GM19452 (cell line): Measurements from ENCODE around the gene SAP30L.

Source experiments
- ATAC-seq: cut with Tn5 transposase; IDR thresholded peaks from one replicate; pipeline ENCODE4 v1.9.1; 2021; ENCODE audit not compliant: unreplicated experiment

The SAP30L gene

GRCh38 chr5:154464438-154464837 is 18.6 kb downstream of the SAP30L start:
- no peak for ATAC-seq

GRCh38 chr5:154465169-154465568 is 19.4 kb downstream of the SAP30L start:
- no peak for ATAC-seq

- no peak for ATAC-seq
These were observed 20.4 kb downstream of the SAP30L start for GRCh38 chr5:154466147-154466546.

- no peak for ATAC-seq
These were observed 20.9 kb downstream of the SAP30L start for GRCh38 chr5:154466671-154467070.

- peak; percentile 94 for ATAC-seq
These were observed 22.0 kb downstream of the SAP30L start for GRCh38 chr5:154467655-154468354.

- no peak for ATAC-seq
These were observed 24.3 kb downstream of the SAP30L start for GRCh38 chr5:154470137-154470536.

GRCh38 chr5:154470947-154471870 is 25.4 kb downstream of the SAP30L start:
- no peak for ATAC-seq

- no peak for ATAC-seq
These were observed 27.2 kb downstream of the SAP30L start for GRCh38 chr5:154472871-154473580.

- no peak for ATAC-seq
These were observed 27.9 kb downstream of the SAP30L start for GRCh38 chr5:154473581-154474283.

- ATAC-seq, result no peak
These were observed 28.9 kb downstream of the SAP30L start for GRCh38 chr5:154474396-154475334.

- no peak for ATAC-seq
These were observed 30.0 kb downstream of the SAP30L start for GRCh38 chr5:154475591-154476353.

- no peak for ATAC-seq
These were observed 30.8 kb downstream of the SAP30L start for GRCh38 chr5:154476354-154477205.

GRCh38 chr5:154477382-154478223 is 31.8 kb downstream of the SAP30L start:
- ATAC-seq, result no peak

GRCh38 chr5:154478224-154478565 is 32.4 kb downstream of the SAP30L start, which contains the start of gene HAND1:
Gene HAND1 (minus strand): TSS chr5:154478227. CDS start chr5:154478008, 219 bp downstream.
- no peak for ATAC-seq

GRCh38 chr5:154478752-154479159 is 33.0 kb downstream of the SAP30L start:
- ATAC-seq, result no peak

GRCh38 chr5:154479160-154479943 is 33.6 kb downstream of the SAP30L start:
- ATAC-seq, result no peak
